ENCODE data around the gene TRIM2. TPM values are rescaled to one million over a fixed set of nuclear protein-coding genes. Genes with fewer than 3 reads are reported as not detected.

The TRIM2 gene
- total and polyA plus RNA-seq, 12 donors: 6.2 to 130 (median 47.8) TPM

DNA sequence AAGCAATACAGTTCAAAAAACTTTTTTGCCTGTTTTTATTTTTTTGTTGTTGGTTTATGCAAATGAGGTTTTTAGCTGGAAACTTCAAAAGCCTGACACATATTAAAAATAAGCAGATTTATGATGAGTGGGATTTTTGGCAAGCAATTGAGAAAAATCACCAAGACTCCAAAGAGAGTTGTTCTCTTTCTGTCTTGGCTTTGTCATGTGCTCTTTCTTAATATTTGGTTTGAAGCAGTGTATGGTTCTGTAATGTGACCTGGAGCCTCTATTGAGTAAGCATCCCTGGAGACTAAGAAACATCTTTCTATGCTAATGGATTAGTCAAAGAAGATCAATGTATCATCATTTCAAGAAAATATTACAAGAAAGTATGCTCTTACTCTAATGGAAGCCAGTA lies 11.7 kb downstream of the TRIM2 start:
- Histone ChIP-seq H3K4me1 (replicated peaks in 1 of 2) (no peaks in the 10 kb centered on the region), H3K4me3 (no peak overlapping the region), H3K9me3 (replicated peaks in 1 of 3) (no peaks in the 10 kb centered on the region), H3K27me3 (no peaks in the 10 kb centered on the region), H3K36me3 (replicated peaks in 1 of 2) (no peaks in the 10 kb centered on the region), H3K27ac (no peak overlapping the region)
- DNase-seq: no peak
- TF ChIP-seq CTCF (IDR thresholded peaks at IDR 0.05) (no peak), POLR2A (IDR thresholded peaks at IDR 0.05) (no peak)
- intact Hi-C loops (cut with DNase I): no loop called here

- DNase-seq: no peak
- no peaks in the 10 kb centered on the region for H3K9me3 ChIP-seq (replicated peaks in 1 of 3)
- intact Hi-C loops (cut with DNase I): no loop called here
Observed at GRCh38 chr4:153216546-153216945, 12.3 kb downstream of the TRIM2 start.

DNA sequence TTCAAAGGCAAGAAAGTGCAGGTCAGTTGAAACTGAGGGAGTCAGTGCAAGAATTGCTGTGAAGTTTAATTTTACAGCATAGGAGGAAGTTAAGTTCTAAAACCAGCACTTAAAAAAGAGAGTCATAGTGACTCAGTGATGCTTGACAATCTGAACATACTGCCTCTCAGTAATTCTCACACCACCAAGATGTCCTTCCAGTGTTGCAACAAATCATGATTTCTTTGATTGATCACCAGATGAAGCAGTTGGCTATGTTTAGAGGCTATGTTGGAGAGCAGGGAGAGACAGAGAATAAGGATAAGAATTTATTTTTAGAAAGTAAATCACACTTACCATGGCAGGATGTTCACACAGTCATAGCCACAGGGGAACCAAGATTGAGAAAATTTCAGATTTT lies 13.2 kb downstream of the TRIM2 start:
- Histone ChIP-seq H3K4me3 (no peak overlapping the region), H3K27me3 (no peaks in the 10 kb centered on the region), H3K9me3 (replicated peaks in 1 of 3) (no peaks in the 10 kb centered on the region), H3K27ac (no peak overlapping the region), H3K36me3 (replicated peaks in 1 of 2) (no peaks in the 10 kb centered on the region), H3K4me1 (replicated peaks in 1 of 2) (peaks cover 0 to 6% of the 10 kb centered on the region in 2 donors)
- no peak for DNase-seq
- intact Hi-C loops (cut with DNase I): no loop called here
- no peak for TF ChIP-seq CTCF (IDR thresholded peaks at IDR 0.05)
- TF ChIP-seq POLR2A (IDR thresholded peaks at IDR 0.05): no peak

More at GRCh38 chr4:153216546-153216945, 12.3 kb downstream of the TRIM2 start:
- 68 to 86% (median 82%) methylated on average over 4 of the region's 4 CpGs for WGBS, 4 donors
- H3K4me3 ChIP-seq: no peak overlapping the region
- no peaks in the 10 kb centered on the region for H3K4me1 ChIP-seq (replicated peaks in 1 of 2)
- no peaks in the 10 kb centered on the region for H3K27me3 ChIP-seq
- no peaks in the 10 kb centered on the region for H3K36me3 ChIP-seq (replicated peaks in 1 of 2)
- no peak overlapping the region for H3K27ac ChIP-seq
- no peak for TF ChIP-seq POLR2A (IDR thresholded peaks at IDR 0.05)
- TF ChIP-seq CTCF (IDR thresholded peaks at IDR 0.05): no peak

- 86 to 97% (median 93%) methylated on average over 3 of the region's 3 CpGs for WGBS, 4 donors
- H3K4me3 ChIP-seq: no peak overlapping the region
- TF ChIP-seq CTCF (IDR thresholded peaks at IDR 0.05): no peak
- no peak for TF ChIP-seq POLR2A (IDR thresholded peaks at IDR 0.05)
- no peaks in the 10 kb centered on the region for H3K27me3 ChIP-seq
- H3K9me3 ChIP-seq (replicated peaks in 1 of 3): no peaks in the 10 kb centered on the region
- H3K36me3 ChIP-seq (replicated peaks in 1 of 2): no peaks in the 10 kb centered on the region
- no peak overlapping the region for H3K27ac ChIP-seq
- H3K4me1 ChIP-seq (replicated peaks in 1 of 2): peaks cover 0 to 11% of the 10 kb centered on the region in 2 donors
- intact Hi-C loops (cut with DNase I): no loop called here
- no peak for DNase-seq
Observed at GRCh38 chr4:153218961-153219360, 14.7 kb downstream of the TRIM2 start.

Data from adrenal gland (tissue), 12 donors.